Measurements from ENCODE around the gene TFB2M.

The TFB2M gene

GRCh38 chr1:246527402-246528088, 38.5 kb downstream of the TFB2M start:
- H3K36me3 ChIP-seq (ENCODE audit: control insufficient read depth, insufficient read depth, low read length) = no peaks in the 10 kb centered on the region
- H3K4me3 ChIP-seq (ENCODE audit: low read depth, low read length) = no peak overlapping the region
- no peak overlapping the region for H3K27ac ChIP-seq (ENCODE audit: low read depth, low read length)
- H3K9ac ChIP-seq (ENCODE audit: low read length) = no peak overlapping the region
- no peaks in the 10 kb centered on the region for H3K27me3 ChIP-seq (ENCODE audit: control insufficient read depth, insufficient read depth, low read length)
- no peaks in the 10 kb centered on the region for H3K4me1 ChIP-seq (ENCODE audit: control insufficient read depth, insufficient read depth, low read length)
- H3K9me3 ChIP-seq (ENCODE audit: control insufficient read depth, insufficient read depth, low read depth, low read length) = peaks cover 20% of the 10 kb centered on the region

DNA sequence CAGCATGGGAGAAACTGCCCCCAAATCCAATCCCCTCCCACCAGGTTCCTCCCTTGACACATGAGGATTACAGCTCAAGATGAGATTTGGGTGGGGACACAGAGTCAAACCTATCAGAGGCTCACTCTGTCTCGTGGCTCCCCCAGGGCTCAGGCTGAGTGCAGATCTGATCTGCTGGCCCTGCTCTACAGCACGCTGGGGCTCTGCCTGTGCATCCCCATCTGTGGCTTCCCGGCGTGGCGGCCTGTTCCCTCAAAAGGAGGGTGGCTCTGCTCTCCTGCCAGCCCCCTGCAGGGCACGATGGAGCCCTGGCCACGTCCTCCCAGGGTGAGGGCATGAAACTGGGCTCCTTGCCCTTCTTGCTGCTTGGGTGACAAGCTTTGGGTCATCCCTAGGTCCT, 39.1 kb downstream of the TFB2M start:
- Histone ChIP-seq H3K4me3 (ENCODE audit: low read depth, low read length) (no peak overlapping the region), H3K9ac (ENCODE audit: low read length) (no peak overlapping the region), H3K36me3 (ENCODE audit: control insufficient read depth, insufficient read depth, low read length) (no peaks in the 10 kb centered on the region), H3K9me3 (ENCODE audit: control insufficient read depth, insufficient read depth, low read depth, low read length) (peaks cover 15% of the 10 kb centered on the region), H3K27ac (ENCODE audit: low read depth, low read length) (no peak overlapping the region), H3K4me1 (ENCODE audit: control insufficient read depth, insufficient read depth, low read length) (no peaks in the 10 kb centered on the region), H3K27me3 (ENCODE audit: control insufficient read depth, insufficient read depth, low read length) (no peaks in the 10 kb centered on the region)

DNA sequence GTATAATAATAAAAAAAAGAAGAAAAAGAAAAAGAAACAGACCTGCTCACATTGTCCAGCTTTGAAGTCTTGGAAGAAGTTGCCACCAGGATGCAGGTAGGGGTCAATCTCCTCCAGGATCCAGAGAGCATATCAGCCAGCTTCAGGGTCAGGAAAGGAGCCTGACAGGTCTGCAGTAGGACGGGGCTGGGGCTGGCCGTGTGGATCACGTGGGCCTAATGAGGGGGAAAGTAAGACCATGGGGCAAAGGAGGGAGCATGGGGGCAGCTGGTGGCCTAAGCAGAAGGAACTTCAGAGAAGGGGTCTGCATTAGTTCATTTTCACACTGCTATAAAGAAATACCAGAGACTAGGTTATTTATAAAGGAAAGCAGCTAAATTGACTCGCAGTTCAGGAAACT, 39.7 kb downstream of the TFB2M start:
- Histone ChIP-seq H3K36me3 (ENCODE audit: control insufficient read depth, insufficient read depth, low read length) (no peaks in the 10 kb centered on the region), H3K4me1 (ENCODE audit: control insufficient read depth, insufficient read depth, low read length) (no peaks in the 10 kb centered on the region), H3K27ac (ENCODE audit: low read depth, low read length) (no peak overlapping the region), H3K27me3 (ENCODE audit: control insufficient read depth, insufficient read depth, low read length) (no peaks in the 10 kb centered on the region), H3K9ac (ENCODE audit: low read length) (no peak overlapping the region), H3K4me3 (ENCODE audit: low read depth, low read length) (no peak overlapping the region), H3K9me3 (ENCODE audit: control insufficient read depth, insufficient read depth, low read depth, low read length) (peaks cover 10% of the 10 kb centered on the region)

DNA sequence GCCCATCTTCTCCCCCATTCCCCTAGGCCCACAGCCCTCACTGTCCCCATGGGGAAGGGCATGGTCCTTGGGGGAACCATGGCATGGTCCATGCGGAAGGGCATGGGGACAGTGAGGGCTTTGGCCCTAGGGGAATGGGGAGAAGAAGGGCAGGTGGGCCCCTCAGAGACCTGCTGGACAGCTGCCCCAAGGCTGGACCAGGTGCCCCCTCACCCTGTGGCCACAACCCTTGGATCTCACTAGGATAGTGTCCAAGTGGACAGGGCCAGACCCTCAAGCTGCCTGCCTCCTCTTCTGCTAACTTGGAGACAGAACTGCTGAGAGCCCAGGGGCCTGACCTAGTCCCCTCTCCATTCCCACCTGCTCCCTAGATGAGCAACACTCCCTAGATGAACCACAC, 46.5 kb downstream of the TFB2M start:
- Histone ChIP-seq H3K4me1 (ENCODE audit: control insufficient read depth, insufficient read depth, low read length) (no peaks in the 10 kb centered on the region), H3K27ac (ENCODE audit: low read depth, low read length) (no peak overlapping the region), H3K9me3 (ENCODE audit: control insufficient read depth, insufficient read depth, low read depth, low read length) (peaks cover 36% of the 10 kb centered on the region)

DNA sequence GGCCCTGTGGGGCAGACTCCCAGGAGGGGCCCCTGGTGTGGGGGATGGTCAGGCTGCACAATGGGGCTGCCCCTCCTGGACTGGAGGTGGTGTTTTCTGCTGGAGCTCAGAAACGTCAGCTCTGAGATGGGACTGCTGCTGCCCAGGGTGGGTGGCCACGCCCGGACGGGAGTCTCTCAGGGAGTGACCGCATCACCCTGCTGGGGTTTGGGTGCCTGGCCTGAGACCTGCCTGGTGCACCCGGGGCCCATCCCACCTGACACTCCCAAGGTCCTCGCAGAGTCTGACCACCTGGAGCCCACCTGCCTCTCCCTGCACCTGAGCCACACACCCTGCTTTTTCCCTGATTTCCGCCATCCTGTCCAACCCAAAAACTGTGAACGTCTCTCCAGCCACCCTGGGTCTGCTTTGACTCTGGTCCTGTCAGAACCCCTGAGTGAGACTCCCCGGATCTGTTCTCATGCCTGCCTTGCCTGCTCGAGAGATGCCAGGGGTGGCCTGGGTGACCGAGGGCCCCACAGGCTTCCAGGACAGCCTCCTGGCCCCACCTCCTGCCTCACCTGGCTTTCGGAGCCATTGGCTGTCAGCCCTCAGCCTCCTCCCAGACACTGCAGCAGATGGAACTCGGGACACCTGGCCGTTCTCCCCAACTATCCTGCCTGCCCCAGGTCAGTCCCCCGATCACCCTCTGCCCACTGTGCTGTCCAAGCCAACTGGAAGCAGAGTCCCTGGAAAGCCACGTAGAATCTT, 47.4 kb downstream of the TFB2M start:
- no peak overlapping the region for H3K27ac ChIP-seq (ENCODE audit: low read depth, low read length)
- H3K27me3 ChIP-seq (ENCODE audit: control insufficient read depth, insufficient read depth, low read length) = no peaks in the 10 kb centered on the region
- H3K4me3 ChIP-seq (ENCODE audit: low read depth, low read length) = no peak overlapping the region
- peaks cover 43% of the 10 kb centered on the region for H3K9me3 ChIP-seq (ENCODE audit: control insufficient read depth, insufficient read depth, low read depth, low read length)
- H3K36me3 ChIP-seq (ENCODE audit: control insufficient read depth, insufficient read depth, low read length) = no peaks in the 10 kb centered on the region
- no peaks in the 10 kb centered on the region for H3K4me1 ChIP-seq (ENCODE audit: control insufficient read depth, insufficient read depth, low read length)
- H3K9ac ChIP-seq (ENCODE audit: low read length) = no peak overlapping the region

More for the DNA sequence above, 46.5 kb downstream of the TFB2M start:
- Histone ChIP-seq H3K9ac (ENCODE audit: low read length) (no peak overlapping the region), H3K36me3 (ENCODE audit: control insufficient read depth, insufficient read depth, low read length) (no peaks in the 10 kb centered on the region), H3K27me3 (ENCODE audit: control insufficient read depth, insufficient read depth, low read length) (no peaks in the 10 kb centered on the region), H3K4me3 (ENCODE audit: low read depth, low read length) (no peak overlapping the region)

- H3K27me3 ChIP-seq (ENCODE audit: control insufficient read depth, insufficient read depth, low read length) = no peaks in the 10 kb centered on the region
- H3K4me3 ChIP-seq (ENCODE audit: low read depth, low read length) = no peak overlapping the region
- H3K27ac ChIP-seq (ENCODE audit: low read depth, low read length) = no peak overlapping the region
- H3K9ac ChIP-seq (ENCODE audit: low read length) = no peak overlapping the region
- H3K36me3 ChIP-seq (ENCODE audit: control insufficient read depth, insufficient read depth, low read length) = no peaks in the 10 kb centered on the region
- H3K4me1 ChIP-seq (ENCODE audit: control insufficient read depth, insufficient read depth, low read length) = no peaks in the 10 kb centered on the region
- H3K9me3 ChIP-seq (ENCODE audit: control insufficient read depth, insufficient read depth, low read depth, low read length) = peaks cover 46% of the 10 kb centered on the region
Observed at GRCh38 chr1:246517391-246517790, 48.7 kb downstream of the TFB2M start.

GRCh38 chr1:246516126-246516525, 49.9 kb downstream of the TFB2M start:
- no peak overlapping the region for H3K27ac ChIP-seq (ENCODE audit: low read depth, low read length)
- H3K4me3 ChIP-seq (ENCODE audit: low read depth, low read length) = no peak overlapping the region
- H3K9me3 ChIP-seq (ENCODE audit: control insufficient read depth, insufficient read depth, low read depth, low read length) = peaks cover 46% of the 10 kb centered on the region
- H3K9ac ChIP-seq (ENCODE audit: low read length) = no peak overlapping the region
- H3K4me1 ChIP-seq (ENCODE audit: control insufficient read depth, insufficient read depth, low read length) = no peaks in the 10 kb centered on the region
- no peaks in the 10 kb centered on the region for H3K27me3 ChIP-seq (ENCODE audit: control insufficient read depth, insufficient read depth, low read length)
- no peaks in the 10 kb centered on the region for H3K36me3 ChIP-seq (ENCODE audit: control insufficient read depth, insufficient read depth, low read length)

- Histone ChIP-seq H3K9ac (ENCODE audit: low read length) (no peak overlapping the region), H3K27ac (ENCODE audit: low read depth, low read length) (no peak overlapping the region), H3K4me3 (ENCODE audit: low read depth, low read length) (no peak overlapping the region), H3K36me3 (ENCODE audit: control insufficient read depth, insufficient read depth, low read length) (no peaks in the 10 kb centered on the region), H3K27me3 (ENCODE audit: control insufficient read depth, insufficient read depth, low read length) (no peaks in the 10 kb centered on the region), H3K4me1 (ENCODE audit: control insufficient read depth, insufficient read depth, low read length) (no peaks in the 10 kb centered on the region), H3K9me3 (ENCODE audit: control insufficient read depth, insufficient read depth, low read depth, low read length) (peaks cover 46% of the 10 kb centered on the region)
Observed at GRCh38 chr1:246515390-246516005, 50.6 kb downstream of the TFB2M start.

DNA sequence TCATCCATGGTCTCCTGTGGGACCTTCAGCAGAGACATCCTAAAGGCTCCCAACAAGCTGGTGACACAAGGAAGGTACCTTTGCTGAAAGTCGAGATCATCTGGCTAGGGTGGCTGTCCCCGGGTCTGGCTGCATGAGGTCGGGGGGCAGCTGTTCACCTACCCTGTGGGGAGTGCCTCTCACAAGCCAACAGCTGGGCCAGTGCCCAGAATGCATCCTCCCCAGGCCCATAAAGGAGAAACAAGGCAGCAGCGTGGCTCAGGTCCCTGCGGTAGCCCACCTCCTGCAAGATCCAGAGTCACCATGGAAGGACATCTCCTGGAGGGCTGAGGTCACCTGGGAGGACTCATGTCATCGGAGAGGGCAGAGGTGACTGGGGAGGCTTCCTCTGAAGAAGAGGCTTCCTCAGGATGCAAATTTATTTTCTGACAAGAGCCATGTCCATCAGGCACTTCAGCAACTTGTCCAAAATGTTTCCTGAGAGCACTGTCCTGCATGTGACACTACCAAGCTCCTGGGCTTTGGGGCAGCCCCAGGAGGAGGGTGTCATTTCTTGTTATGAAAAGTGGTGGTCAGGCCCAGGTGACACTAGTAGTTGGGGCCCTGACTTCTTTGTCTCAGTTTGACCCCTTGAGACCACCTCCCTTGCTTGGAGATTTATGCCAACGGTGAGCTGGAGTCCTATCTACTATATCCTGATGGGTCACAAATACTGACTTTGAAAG, 52.3 kb downstream of the TFB2M start:
- Histone ChIP-seq H3K4me3 (ENCODE audit: low read depth, low read length) (no peak overlapping the region), H3K9me3 (ENCODE audit: control insufficient read depth, insufficient read depth, low read depth, low read length) (peaks cover 42% of the 10 kb centered on the region), H3K27me3 (ENCODE audit: control insufficient read depth, insufficient read depth, low read length) (no peaks in the 10 kb centered on the region)

DNA sequence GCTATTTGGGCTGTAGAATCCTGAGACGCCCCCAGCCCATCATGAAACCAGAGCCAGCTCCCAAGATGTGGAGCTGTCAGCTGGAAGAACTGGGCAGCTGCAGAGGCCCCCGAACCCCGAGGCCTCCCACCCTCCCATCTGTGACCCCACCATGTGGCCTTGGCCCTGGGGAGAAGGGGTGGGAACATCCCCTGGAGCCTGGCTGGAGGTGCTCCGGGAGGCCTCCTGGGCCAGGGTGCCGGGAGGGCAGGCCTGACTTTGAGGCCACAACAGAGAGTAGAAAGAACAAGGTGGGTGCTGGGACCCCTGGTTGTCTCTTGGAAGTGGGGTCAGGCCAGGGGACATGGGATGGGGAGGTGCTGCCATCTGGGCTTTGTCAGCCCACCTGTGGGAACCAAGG, 53.0 kb downstream of the TFB2M start:
- peaks cover 42% of the 10 kb centered on the region for H3K9me3 ChIP-seq (ENCODE audit: control insufficient read depth, insufficient read depth, low read depth, low read length)

More for the DNA sequence above, 52.3 kb downstream of the TFB2M start:
- Histone ChIP-seq H3K27ac (ENCODE audit: low read depth, low read length) (no peak overlapping the region), H3K36me3 (ENCODE audit: control insufficient read depth, insufficient read depth, low read length) (no peaks in the 10 kb centered on the region), H3K4me1 (ENCODE audit: control insufficient read depth, insufficient read depth, low read length) (no peaks in the 10 kb centered on the region), H3K9ac (ENCODE audit: low read length) (no peak overlapping the region)

DNA sequence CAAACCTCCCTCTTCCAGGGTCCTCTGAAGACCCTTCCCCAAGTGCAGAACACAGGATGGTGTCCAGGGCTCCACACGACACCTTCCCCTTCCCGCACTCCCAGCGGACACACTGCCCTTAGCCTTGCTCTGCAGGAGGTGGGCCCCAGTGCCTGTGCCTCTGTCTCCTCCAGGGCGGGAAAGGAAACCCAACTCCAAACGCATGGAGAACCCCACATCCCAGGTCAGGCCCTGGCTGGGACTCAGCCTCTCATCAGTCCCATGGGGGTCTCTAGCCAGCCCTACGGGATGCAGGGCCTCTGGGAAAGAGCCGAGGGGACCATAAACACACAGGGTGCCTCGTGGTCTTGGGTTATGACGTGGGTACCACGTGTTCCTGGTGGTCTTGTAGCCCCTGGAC, 53.4 kb downstream of the TFB2M start:
- peaks cover 40% of the 10 kb centered on the region for H3K9me3 ChIP-seq (ENCODE audit: control insufficient read depth, insufficient read depth, low read depth, low read length)
- H3K9ac ChIP-seq (ENCODE audit: low read length) = no peak overlapping the region
- no peak overlapping the region for H3K4me3 ChIP-seq (ENCODE audit: low read depth, low read length)
- no peaks in the 10 kb centered on the region for H3K27me3 ChIP-seq (ENCODE audit: control insufficient read depth, insufficient read depth, low read length)
- H3K27ac ChIP-seq (ENCODE audit: low read depth, low read length) = no peak overlapping the region
- H3K36me3 ChIP-seq (ENCODE audit: control insufficient read depth, insufficient read depth, low read length) = no peaks in the 10 kb centered on the region
- H3K4me1 ChIP-seq (ENCODE audit: control insufficient read depth, insufficient read depth, low read length) = no peaks in the 10 kb centered on the region

More for the DNA sequence above, 53.0 kb downstream of the TFB2M start:
- H3K36me3 ChIP-seq (ENCODE audit: control insufficient read depth, insufficient read depth, low read length) = no peaks in the 10 kb centered on the region
- no peak overlapping the region for H3K4me3 ChIP-seq (ENCODE audit: low read depth, low read length)
- no peaks in the 10 kb centered on the region for H3K4me1 ChIP-seq (ENCODE audit: control insufficient read depth, insufficient read depth, low read length)
- no peaks in the 10 kb centered on the region for H3K27me3 ChIP-seq (ENCODE audit: control insufficient read depth, insufficient read depth, low read length)
- no peak overlapping the region for H3K9ac ChIP-seq (ENCODE audit: low read length)
- no peak overlapping the region for H3K27ac ChIP-seq (ENCODE audit: low read depth, low read length)
